Hepatocyte (in vitro differentiated cells): ENCODE measurements around the gene DAB2IP.

Experiments used
- EZH2 ChIP-seq: fragments of 200-600 bp; sonication (generic); IDR thresholded peaks from 2 replicates; pipeline ENCODE4 v1.6.1; 2016; ENCODE audit warnings: antibody characterized with exemption, mild to moderate bottlenecking, borderline replicate concordance
- TF ChIP-seq, protein P1 (sequence below): fragments of 200-600 bp; sonication (generic); IDR thresholded peaks from 2 replicates; pipeline ENCODE4 v1.5.1; 2016; ENCODE audit warnings: antibody characterized with exemption, mild to moderate bottlenecking; ENCODE audit not compliant: poor library complexity

DNA sequence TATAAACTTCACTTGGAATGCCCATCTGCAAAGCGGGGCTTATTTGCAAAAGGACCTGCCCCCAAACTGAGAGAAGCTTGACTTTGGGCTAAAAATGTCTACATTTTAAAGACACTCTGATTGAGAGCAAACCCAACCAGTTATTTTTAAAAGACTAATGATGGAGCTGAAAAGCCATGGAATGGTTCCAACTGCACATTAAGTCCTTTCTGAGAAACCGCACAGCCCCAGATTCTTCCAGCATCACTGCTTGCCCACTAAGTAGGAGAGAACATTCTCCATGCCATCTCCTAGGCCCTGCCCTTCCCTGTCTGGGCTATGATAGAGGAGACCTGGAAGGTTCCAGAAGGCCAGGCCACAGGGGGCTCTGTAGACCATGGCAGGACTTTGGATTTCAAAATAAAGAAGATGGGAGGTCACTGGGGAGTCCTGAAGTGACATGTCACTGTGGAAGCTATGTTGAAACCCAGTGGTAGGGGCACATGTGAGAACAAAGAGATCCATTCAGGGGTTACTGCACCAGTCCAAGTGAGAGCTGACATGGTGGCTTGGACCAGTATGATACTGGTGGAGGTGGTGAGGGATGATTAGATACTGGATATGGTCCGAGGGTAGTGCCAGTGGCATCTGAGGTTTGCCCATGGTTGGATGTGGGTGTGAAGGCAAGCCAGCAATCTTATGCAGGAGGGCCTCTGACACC is 179.2 kb downstream of the DAB2IP start:
- TF ChIP-seq, protein P1, sequence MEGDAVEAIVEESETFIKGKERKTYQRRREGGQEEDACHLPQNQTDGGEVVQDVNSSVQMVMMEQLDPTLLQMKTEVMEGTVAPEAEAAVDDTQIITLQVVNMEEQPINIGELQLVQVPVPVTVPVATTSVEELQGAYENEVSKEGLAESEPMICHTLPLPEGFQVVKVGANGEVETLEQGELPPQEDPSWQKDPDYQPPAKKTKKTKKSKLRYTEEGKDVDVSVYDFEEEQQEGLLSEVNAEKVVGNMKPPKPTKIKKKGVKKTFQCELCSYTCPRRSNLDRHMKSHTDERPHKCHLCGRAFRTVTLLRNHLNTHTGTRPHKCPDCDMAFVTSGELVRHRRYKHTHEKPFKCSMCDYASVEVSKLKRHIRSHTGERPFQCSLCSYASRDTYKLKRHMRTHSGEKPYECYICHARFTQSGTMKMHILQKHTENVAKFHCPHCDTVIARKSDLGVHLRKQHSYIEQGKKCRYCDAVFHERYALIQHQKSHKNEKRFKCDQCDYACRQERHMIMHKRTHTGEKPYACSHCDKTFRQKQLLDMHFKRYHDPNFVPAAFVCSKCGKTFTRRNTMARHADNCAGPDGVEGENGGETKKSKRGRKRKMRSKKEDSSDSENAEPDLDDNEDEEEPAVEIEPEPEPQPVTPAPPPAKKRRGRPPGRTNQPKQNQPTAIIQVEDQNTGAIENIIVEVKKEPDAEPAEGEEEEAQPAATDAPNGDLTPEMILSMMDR = no peak
- no peak for TF ChIP-seq EZH2
